H1 (cell line): ENCODE measurements around the gene DRC7. TPM values are rescaled to one million over a fixed set of nuclear protein-coding genes. Genes with fewer than 3 reads are reported as not detected.

Experiments used
- CHD2 ChIP-seq: IDR thresholded peaks from 2 replicates; pipeline ENCODE4 v1.6.1; 2012; ENCODE audit warnings: low read length, improper control_type of control experiment
- EP300 ChIP-seq, 2 experiments: IDR thresholded peaks; 1 replicate in 1 of 2; 2 replicates in 1 of 2; pipeline ENCODE4 v1.6.1; 2011 to 2012; ENCODE audit warnings: low read depth in 2 of 2, low read length in 2 of 2, mild to moderate bottlenecking in 2 of 2, borderline replicate concordance in 1 of 2, inconsistent platforms in 1 of 2, moderate library complexity in 1 of 2
- NRF1 ChIP-seq: IDR thresholded peaks from 2 replicates; pipeline ENCODE4 v1.6.1; 2011; ENCODE audit warnings: mild to moderate bottlenecking, low read depth, low read length, improper control_type of control experiment
- SIRT6 ChIP-seq: IDR thresholded peaks from one replicate; pipeline ENCODE4 v1.7.1; 2012; ENCODE audit warnings: low read length, inconsistent platforms
- polyA plus RNA-seq, 7 experiments: library from polyadenylated mRNA; depleted of rRNA in 3 of 7; stranded (reverse) in 5 of 7; unstranded in 2 of 7; fragments of >200 nt in 5 of 7; fragments of 200-250 nt in 2 of 7; gene quantifications; 1 replicate in 5 of 7; 2 replicates in 1 of 7; 4 replicates in 1 of 7; pipeline versions ENCODE4 v1.2.1 to v1.2.3, GENCODE V29; 2011 to 2013; ENCODE audit warnings: missing spikeins in 2 of 7, mixed read lengths in 2 of 7
- total RNA-seq: library from RNA; stranded (reverse); fragmentation: NEBNext Ultra II Directional; extraction: Animal tissue kit (Norgen Biotek cat#: 25700); gene quantifications from 2 replicates; pipeline ENCODE4 v1.2.1, GENCODE V29; 2021

DRC7 gene
- total and polyA plus RNA-seq, 2 of the 8 experiments (the other 6 are each of a cell fraction or from before 2014, with no cell fraction given), result 0.14 TPM; not detected in 1

- no peak for TF ChIP-seq EP300 (IDR thresholded peaks at IDR 0.05; ENCODE audit: borderline replicate concordance in 1 of 2, low read depth in 2 of 2, low read length in 2 of 2)
- no peak for TF ChIP-seq CHD2
- no peak for TF ChIP-seq NRF1
- TF ChIP-seq SIRT6, result no peak
Observed at GRCh38 chr16:57688487-57688986, 6.1 kb upstream of the DRC7 start (continued).
